ENCODE measurements around the gene SREBF2.

The SREBF2 gene

GRCh38 chr22:41844036-41844435 lies 11.1 kb downstream of the SREBF2 start:
- TF ChIP-seq CTCF (IDR thresholded peaks at IDR 0.05; ENCODE audit: extremely low read depth, missing control alignments) = no peak
- DNase-seq (ENCODE audit: low spot score) = no peak

- DNase-seq (ENCODE audit: low spot score) = no peak
- no peak for TF ChIP-seq CTCF (IDR thresholded peaks at IDR 0.05; ENCODE audit: extremely low read depth, missing control alignments)
These were observed 11.6 kb downstream of the SREBF2 start for GRCh38 chr22:41844513-41844912.

GRCh38 chr22:41845380-41846267 lies 12.7 kb downstream of the SREBF2 start:
- no peak for TF ChIP-seq CTCF (IDR thresholded peaks at IDR 0.05; ENCODE audit: extremely low read depth, missing control alignments)
- no peak for DNase-seq (ENCODE audit: low spot score)

- no peak for TF ChIP-seq CTCF (IDR thresholded peaks at IDR 0.05; ENCODE audit: extremely low read depth, missing control alignments)
- DNase-seq (ENCODE audit: low spot score) = no peak
These were observed 13.5 kb downstream of the SREBF2 start for GRCh38 chr22:41846268-41846987.

GRCh38 chr22:41847300-41847699 lies 14.4 kb downstream of the SREBF2 start:
- DNase-seq (ENCODE audit: low spot score) = no peak
- TF ChIP-seq CTCF (IDR thresholded peaks at IDR 0.05; ENCODE audit: extremely low read depth, missing control alignments) = no peak

- TF ChIP-seq CTCF (IDR thresholded peaks at IDR 0.05; ENCODE audit: extremely low read depth, missing control alignments) = no peak
- DNase-seq (ENCODE audit: low spot score) = no peak
These were observed 15.6 kb downstream of the SREBF2 start for GRCh38 chr22:41848468-41848867.

- no peak for TF ChIP-seq CTCF (IDR thresholded peaks at IDR 0.05; ENCODE audit: extremely low read depth, missing control alignments)
- no peak for DNase-seq (ENCODE audit: low spot score)
These were observed 23.6 kb downstream of the SREBF2 start for GRCh38 chr22:41856469-41856868.
